Measurements from ENCODE around the gene GGACT. TPM values are rescaled to one million over a fixed set of nuclear protein-coding genes. Genes with fewer than 3 reads are reported as not detected.
A peak's percentile ranks its signal among the peaks of the same experiment; 100 is the strongest.

GGACT gene
- polyA plus RNA-seq, 3 donors, result 1.7 to 8.3 (median 6.5) TPM

GRCh38 chr13:100602493-100603111, 14.0 kb upstream of the GGACT start:
- H3K9ac ChIP-seq (ENCODE audit: insufficient read depth, low read length, poor library complexity, severe bottlenecking), result no peak overlapping the region
- TF ChIP-seq CTCF (IDR thresholded peaks at IDR 0.05), result no peak
- H3K36me3 Mint-ChIP-seq, result peaks cover 13 to 14% of the 10 kb centered on the region in 2 donors
- H3K4me3 ChIP-seq (replicated peaks in 1 of 3; ENCODE audit: low read depth in 2 of 3, low read length in 3 of 3), result no peak overlapping the region
- no peaks in the 10 kb centered on the region for H3K36me3 ChIP-seq (replicated peaks in 1 of 2; ENCODE audit: control insufficient read depth in 1 of 2, insufficient read depth in 2 of 2, low read length in 2 of 2)
- no peaks in the 10 kb centered on the region for H3K9me3 Mint-ChIP-seq
- no peaks in the 10 kb centered on the region for H3K27me3 ChIP-seq (ENCODE audit: control insufficient read depth in 2 of 2, insufficient read depth in 2 of 2, low read length in 2 of 2)
- H2AFZ ChIP-seq (ENCODE audit: insufficient read depth, low read depth, low read length, poor library complexity, severe bottlenecking), result no peak overlapping the region
- H4K20me1 ChIP-seq (ENCODE audit: insufficient read depth, low read length), result no peaks in the 10 kb centered on the region
- intact Hi-C loops (cut with micrococcal nuclease), result no loop called here
- H3K4me2 ChIP-seq (replicated peaks; ENCODE audit: extremely low read depth, low read length, poor library complexity, severe bottlenecking), result no peak overlapping the region
- peaks cover 21 to 29% of the 10 kb centered on the region in 2 donors for H3K4me1 ChIP-seq (ENCODE audit: control insufficient read depth in 1 of 2, insufficient read depth in 2 of 2, low read length in 2 of 2)
- peak overlapping the region in 1 of 7 donors; percentile 52 for H3K27ac Mint-ChIP-seq
- H3K4me3 Mint-ChIP-seq, result no peak overlapping the region
- peaks cover 37% of the 10 kb centered on the region for H3K4me1 Mint-ChIP-seq
- H3K79me2 ChIP-seq (ENCODE audit: insufficient read depth, low read length), result no peaks in the 10 kb centered on the region
- 100% methylated on average over 3 of the region's 8 CpGs for WGBS (ENCODE audit: insufficient coverage)
- H3K27ac ChIP-seq (ENCODE audit: low read depth in 1 of 2, low read length in 2 of 2), result no peak overlapping the region
- peaks cover 0 to 2% (median 0%) of the 10 kb centered on the region in 3 donors for H3K27me3 Mint-ChIP-seq (ENCODE audit: low read depth in 3 of 3)
- H3K9me3 ChIP-seq (replicated peaks in 1 of 2; ENCODE audit: control insufficient read depth in 1 of 2, insufficient read depth in 1 of 2, low read length in 2 of 2), result no peaks in the 10 kb centered on the region
- DNase-seq, result no peak

- H3K36me3 ChIP-seq (replicated peaks in 1 of 2; ENCODE audit: control insufficient read depth in 1 of 2, insufficient read depth in 2 of 2, low read length in 2 of 2), result no peaks in the 10 kb centered on the region
- no peak overlapping the region for H3K4me3 Mint-ChIP-seq
- WGBS (ENCODE audit: insufficient coverage), result 98% methylated on average over 5 of the region's 7 CpGs
- H4K20me1 ChIP-seq (ENCODE audit: insufficient read depth, low read length), result no peaks in the 10 kb centered on the region
- no peaks in the 10 kb centered on the region for H3K79me2 ChIP-seq (ENCODE audit: insufficient read depth, low read length)
- DNase-seq, result no peak
- peaks cover 34% of the 10 kb centered on the region for H3K4me1 Mint-ChIP-seq
- H2AFZ ChIP-seq (ENCODE audit: insufficient read depth, low read depth, low read length, poor library complexity, severe bottlenecking), result no peak overlapping the region
- intact Hi-C loops (cut with micrococcal nuclease), result no loop called here
- no peak overlapping the region for H3K27ac ChIP-seq (ENCODE audit: low read depth in 1 of 2, low read length in 2 of 2)
- H3K9ac ChIP-seq (ENCODE audit: insufficient read depth, low read length, poor library complexity, severe bottlenecking), result no peak overlapping the region
- H3K9me3 Mint-ChIP-seq, result peaks cover 0 to 3% (median 0%) of the 10 kb centered on the region in 7 donors
- no peak overlapping the region for H3K4me2 ChIP-seq (replicated peaks; ENCODE audit: extremely low read depth, low read length, poor library complexity, severe bottlenecking)
- peaks cover 20 to 28% of the 10 kb centered on the region in 2 donors for H3K4me1 ChIP-seq (ENCODE audit: control insufficient read depth in 1 of 2, insufficient read depth in 2 of 2, low read length in 2 of 2)
- TF ChIP-seq CTCF (IDR thresholded peaks at IDR 0.05), result no peak
- H3K4me3 ChIP-seq (replicated peaks in 1 of 3; ENCODE audit: low read depth in 2 of 3, low read length in 3 of 3), result no peak overlapping the region
- H3K27ac Mint-ChIP-seq, result peak overlapping the region in 1 of 7 donors; percentile 33
- H3K9me3 ChIP-seq (replicated peaks in 1 of 2; ENCODE audit: control insufficient read depth in 1 of 2, insufficient read depth in 1 of 2, low read length in 2 of 2), result peaks cover 0 to 3% of the 10 kb centered on the region in 2 donors
- H3K27me3 ChIP-seq (ENCODE audit: control insufficient read depth in 2 of 2, insufficient read depth in 2 of 2, low read length in 2 of 2), result no peaks in the 10 kb centered on the region
- peaks cover 5 to 8% of the 10 kb centered on the region in 2 donors for H3K36me3 Mint-ChIP-seq
- H3K27me3 Mint-ChIP-seq (ENCODE audit: low read depth in 3 of 3), result peaks cover 0 to 2% (median 0%) of the 10 kb centered on the region in 3 donors
Observed at GRCh38 chr13:100601716-100602115, 13.1 kb upstream of the GGACT start.

All from CD14-positive monocyte (primary cell).